D721Med (cell line): ENCODE measurements around the gene HPN.

Experiments used
- DNase-seq: peaks from one replicate; pipeline ENCODE4 v3.0.0; 2011; ENCODE audit warnings: low spot score; ENCODE audit not compliant: insufficient read length
- FAIRE-seq: peaks from 2 replicates; lab custom pipeline; 2011; peaks lifted over from hg19 to GRCh38; lab: Jason Lieb, UNC
- TF ChIP-seq, protein P1 (sequence below): IDR thresholded peaks from 2 replicates; pipeline ENCODE4 v1.5.1; 2012; ENCODE audit warnings: mild to moderate bottlenecking, control low read depth; ENCODE audit not compliant: insufficient read depth; ENCODE audit errors: missing control alignments

The HPN gene

DNA sequence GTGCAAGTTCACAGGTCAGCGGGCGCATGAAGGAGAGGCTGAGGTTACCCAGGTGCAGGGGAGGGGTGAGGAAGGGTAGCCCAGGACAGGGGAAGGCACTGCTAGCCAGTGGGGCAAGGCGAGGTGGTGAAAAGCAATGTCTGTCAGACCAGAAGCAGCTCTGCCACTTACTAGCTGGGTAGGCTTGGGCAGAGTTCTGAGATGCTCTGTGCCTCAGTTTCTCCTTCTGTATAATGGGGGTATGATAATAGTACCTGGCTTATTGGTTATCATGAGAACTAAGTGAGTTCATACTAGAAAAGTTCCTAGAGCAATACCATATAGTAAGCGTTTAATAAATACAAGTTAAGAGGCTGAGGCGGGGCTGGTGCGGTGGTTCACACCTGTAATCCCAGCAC, 25.6 kb upstream of the HPN start:
- no peak for DNase-seq
- no peak for FAIRE-seq
- TF ChIP-seq, protein P1, sequence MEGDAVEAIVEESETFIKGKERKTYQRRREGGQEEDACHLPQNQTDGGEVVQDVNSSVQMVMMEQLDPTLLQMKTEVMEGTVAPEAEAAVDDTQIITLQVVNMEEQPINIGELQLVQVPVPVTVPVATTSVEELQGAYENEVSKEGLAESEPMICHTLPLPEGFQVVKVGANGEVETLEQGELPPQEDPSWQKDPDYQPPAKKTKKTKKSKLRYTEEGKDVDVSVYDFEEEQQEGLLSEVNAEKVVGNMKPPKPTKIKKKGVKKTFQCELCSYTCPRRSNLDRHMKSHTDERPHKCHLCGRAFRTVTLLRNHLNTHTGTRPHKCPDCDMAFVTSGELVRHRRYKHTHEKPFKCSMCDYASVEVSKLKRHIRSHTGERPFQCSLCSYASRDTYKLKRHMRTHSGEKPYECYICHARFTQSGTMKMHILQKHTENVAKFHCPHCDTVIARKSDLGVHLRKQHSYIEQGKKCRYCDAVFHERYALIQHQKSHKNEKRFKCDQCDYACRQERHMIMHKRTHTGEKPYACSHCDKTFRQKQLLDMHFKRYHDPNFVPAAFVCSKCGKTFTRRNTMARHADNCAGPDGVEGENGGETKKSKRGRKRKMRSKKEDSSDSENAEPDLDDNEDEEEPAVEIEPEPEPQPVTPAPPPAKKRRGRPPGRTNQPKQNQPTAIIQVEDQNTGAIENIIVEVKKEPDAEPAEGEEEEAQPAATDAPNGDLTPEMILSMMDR = no peak

DNA sequence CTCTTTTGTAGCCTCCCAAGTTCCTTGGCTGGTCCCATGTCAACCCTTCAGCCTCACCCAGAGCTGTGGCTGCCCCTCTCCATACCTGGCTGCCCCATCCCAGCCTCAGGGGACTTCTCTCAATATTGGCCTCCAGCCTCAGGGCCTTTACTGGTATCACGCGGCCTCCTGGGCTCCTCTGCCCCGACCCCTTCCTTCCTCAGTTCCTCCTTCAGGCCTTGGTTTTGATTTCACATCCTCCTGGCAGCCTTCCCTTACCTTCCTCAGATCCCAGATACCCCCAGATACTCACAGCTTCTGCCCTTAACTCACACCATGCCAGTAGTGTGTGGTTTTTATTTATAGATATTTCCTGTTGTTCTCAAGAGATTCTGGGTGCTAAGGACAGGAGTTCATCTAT, 24.0 kb upstream of the HPN start:
- DNase-seq (no peak), FAIRE-seq (no peak)
- TF ChIP-seq, protein P1 = no peak

DNA sequence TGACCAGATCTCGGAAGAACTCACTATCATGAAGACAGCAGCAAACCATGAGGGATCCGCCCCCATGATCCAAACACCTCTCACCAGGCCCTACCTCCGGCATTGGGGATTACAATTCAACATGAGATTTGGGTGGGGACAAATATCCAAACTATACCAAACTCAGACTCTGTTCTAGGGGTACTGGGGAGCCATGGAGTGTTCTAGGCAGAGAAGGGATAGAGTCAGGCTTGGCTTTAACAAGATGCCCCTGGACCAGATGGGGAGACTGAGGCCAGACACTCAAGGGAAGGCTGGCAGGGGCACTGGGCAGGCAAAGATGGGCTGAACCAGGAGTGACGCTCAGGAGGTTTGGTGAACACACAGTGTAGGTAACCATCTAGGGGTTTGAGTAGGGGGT, 23.1 kb upstream of the HPN start:
- TF ChIP-seq, protein P1 = no peak
- no peak for DNase-seq
- FAIRE-seq = no peak

DNA sequence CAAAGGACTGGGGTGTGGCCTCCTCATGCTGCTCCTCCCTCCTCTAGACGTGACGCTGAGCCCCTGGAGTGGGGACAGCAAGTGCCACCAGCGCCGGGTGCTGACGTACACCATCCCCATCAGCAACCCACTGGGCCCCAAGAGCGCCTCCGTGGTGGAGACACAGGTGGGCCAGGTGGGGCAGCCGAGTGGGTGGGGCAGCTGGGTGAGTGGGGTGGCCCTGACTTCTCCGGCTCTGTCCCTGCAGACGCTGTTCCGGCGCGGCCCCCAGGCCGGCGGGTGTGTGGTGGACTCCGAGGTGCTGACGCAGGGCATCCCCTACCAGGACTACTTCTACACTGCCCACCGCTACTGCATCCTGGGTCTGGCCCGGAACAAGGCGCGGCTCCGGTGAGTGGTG, 22.4 kb upstream of the HPN start:
- FAIRE-seq = no peak
- TF ChIP-seq, protein P1 = no peak
- no peak for DNase-seq

DNA sequence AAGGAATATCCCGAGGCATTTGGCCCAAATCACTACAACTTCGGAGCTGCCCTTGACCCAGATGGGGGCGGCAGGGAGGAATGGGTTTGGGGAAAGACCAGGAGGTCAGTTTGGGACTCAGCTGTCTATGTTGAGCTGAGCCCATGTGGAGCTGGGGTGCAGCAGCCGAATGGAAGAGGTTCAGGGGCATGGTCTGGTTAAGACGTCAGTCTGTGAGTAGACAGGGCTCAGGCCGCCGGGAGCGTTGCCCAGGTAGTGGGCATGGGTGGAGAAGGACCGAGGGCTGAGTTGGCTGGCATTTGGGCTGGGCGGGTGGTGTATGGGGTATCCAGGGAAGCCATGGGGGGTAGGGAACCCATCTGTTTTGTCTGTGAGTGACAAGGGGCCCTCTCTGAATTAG, 20.5 kb upstream of the HPN start:
- no peak for DNase-seq
- no peak for FAIRE-seq
- TF ChIP-seq, protein P1 = no peak

DNA sequence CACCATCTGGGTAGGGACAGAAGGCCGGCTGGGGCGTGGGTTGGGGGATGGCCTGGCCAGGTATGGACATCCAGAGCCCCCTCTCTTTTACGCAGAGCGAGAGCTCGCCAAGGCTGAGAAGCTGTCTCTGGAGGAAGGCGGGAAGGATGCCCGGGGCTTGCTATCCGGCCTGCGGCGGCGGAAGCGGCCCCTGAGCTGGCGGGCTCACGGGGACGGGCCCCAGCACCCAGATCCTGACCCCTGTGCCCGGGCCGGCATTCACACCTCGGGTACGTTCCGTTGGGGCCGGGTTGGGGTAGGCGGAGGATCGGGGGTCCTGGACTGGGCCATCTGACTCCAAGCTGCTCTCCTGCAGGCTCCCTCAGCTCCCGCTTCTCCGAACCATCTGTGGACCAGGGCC, 19.9 kb upstream of the HPN start:
- TF ChIP-seq, protein P1 = no peak
- DNase-seq (no peak), FAIRE-seq (no peak)

DNA sequence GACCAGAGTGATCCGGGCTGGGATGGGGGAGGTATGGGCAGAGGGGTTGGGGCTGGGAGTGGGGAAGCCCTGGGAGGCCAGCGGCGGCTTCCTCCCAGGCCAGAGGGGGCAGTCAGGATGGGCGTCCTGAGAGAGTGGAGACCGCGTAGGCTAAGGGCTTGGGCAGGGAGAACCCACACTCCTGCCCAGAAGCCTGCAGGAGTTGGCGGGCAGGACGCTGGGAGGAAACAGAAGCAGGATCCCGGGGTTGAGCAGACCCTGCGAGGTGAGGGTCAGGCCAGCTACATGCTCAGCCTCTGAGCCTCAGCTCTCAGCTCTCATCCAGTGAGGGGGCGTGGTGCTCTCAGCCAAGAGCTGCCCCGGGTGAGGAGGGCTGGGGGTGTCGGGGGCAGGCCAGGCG, 19.1 kb upstream of the HPN start:
- FAIRE-seq (no peak), DNase-seq (no peak)

More for the DNA sequence above, 19.1 kb upstream of the HPN start:
- TF ChIP-seq, protein P1 = no peak
